Measurements from ENCODE around the gene PITRM1.
"Not testable (repeated sequence)": the region's sequence is repeated elsewhere in the genome, so short reads cannot be mapped to it uniquely, and the experiment has no call there.

Gene PITRM1

DNA sequence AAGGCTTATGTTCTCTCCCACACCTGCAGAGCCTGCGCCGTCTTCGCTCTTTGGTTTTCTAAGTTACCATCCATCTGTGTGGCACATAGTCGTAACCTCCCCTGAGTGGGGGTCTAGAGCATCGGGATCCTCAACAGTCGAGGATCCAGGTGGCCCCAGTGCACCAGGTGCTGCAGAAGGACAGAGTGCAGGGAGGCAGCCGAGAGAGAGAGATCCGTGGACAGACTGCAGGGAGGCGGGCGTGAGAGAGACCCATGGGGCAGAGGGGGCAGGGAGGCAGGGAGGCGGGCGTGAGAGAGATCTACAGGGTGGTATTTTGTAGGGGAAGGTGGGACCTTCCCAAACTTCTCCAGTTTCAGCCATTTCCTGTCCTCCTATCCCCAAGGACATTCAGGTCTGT is 62.9 kb downstream of the PITRM1 start:
- in situ Hi-C loops (cut with HindIII; ENCODE audit: low sequenced_read_pairs): no loop called here
- TF ChIP-seq, protein P1, sequence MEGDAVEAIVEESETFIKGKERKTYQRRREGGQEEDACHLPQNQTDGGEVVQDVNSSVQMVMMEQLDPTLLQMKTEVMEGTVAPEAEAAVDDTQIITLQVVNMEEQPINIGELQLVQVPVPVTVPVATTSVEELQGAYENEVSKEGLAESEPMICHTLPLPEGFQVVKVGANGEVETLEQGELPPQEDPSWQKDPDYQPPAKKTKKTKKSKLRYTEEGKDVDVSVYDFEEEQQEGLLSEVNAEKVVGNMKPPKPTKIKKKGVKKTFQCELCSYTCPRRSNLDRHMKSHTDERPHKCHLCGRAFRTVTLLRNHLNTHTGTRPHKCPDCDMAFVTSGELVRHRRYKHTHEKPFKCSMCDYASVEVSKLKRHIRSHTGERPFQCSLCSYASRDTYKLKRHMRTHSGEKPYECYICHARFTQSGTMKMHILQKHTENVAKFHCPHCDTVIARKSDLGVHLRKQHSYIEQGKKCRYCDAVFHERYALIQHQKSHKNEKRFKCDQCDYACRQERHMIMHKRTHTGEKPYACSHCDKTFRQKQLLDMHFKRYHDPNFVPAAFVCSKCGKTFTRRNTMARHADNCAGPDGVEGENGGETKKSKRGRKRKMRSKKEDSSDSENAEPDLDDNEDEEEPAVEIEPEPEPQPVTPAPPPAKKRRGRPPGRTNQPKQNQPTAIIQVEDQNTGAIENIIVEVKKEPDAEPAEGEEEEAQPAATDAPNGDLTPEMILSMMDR (IDR thresholded peaks at IDR 0.05; ENCODE audit: low read depth, low read length): no peak
- no peak for DNase-seq (ENCODE audit: low read depth, low spot score)
- H3K4me3 ChIP-seq (ENCODE audit: low read depth, low read length): no peak overlapping the region

DNA sequence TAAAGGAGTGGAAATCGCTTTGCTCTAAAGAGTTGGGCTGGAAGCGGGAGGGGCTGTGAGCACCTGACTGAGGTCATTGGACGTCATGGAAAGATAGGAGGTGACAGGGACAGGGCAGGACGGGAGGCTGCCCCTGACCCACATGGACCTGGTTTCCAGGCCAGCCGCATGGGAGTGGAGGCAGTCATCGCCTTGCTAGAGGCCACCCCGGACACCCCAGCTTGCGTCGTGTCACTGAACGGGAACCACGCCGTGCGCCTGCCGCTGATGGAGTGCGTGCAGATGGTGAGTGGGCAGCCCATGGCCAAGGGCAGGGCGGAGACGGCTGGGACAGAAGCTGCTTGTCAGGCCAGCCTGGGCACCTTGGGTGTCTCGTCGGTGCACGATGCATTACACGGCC is 63.4 kb downstream of the PITRM1 start:
- TF ChIP-seq, protein P1 (IDR thresholded peaks at IDR 0.05; ENCODE audit: low read depth, low read length): no peak
- H3K4me3 ChIP-seq (ENCODE audit: low read depth, low read length): no peak overlapping the region
- no peak for DNase-seq (ENCODE audit: low read depth, low spot score)
- in situ Hi-C loops (cut with HindIII; ENCODE audit: low sequenced_read_pairs): no loop called here

DNA sequence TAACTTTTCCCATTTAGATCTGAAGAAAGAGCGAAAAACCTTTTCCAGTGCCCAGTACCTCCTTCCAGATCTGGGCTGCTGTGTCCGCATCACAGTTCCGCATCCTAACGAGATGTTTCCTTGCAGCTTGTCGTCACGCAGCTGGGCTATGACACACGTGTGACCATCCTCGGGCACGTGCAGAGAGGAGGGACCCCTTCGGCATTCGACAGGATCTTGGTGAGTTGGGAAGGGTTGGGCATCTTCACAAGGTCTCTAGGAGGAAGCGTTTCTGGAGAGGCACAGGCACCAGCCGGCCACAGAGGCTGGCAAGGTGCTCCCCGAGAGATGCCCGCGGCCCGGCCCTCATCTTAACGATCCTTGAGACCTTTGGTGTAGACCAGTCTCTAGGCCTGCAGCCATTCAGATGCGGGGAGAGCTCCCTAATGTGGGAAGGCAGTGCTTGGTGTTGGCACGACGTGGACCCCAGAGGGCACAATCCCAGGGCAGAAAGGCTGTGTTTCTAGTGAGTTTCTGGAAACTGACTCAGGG is 63.9 kb downstream of the PITRM1 start:
- no peak for DNase-seq (ENCODE audit: low read depth, low spot score)
- in situ Hi-C loops (cut with HindIII; ENCODE audit: low sequenced_read_pairs): no loop called here

DNA sequence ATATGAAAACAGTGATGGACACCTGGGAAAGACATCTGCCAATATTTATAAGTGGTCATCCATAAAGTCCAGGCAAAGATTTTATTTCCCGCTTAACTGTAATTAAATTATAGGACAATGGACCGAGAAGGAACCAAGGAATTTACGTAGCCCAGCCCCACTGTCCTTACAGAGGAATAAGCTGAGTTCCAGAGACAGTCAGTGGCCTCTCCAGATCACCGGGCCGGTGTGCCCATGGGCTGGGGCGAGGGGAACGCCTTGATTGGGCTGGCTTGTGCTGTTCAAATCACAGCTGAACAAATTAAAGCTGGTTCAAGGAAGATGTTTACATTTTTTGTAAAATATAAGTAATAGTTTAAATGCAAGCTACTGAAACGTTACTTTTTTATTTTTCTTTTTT is 64.5 kb downstream of the PITRM1 start:
- TF ChIP-seq, protein P1 (IDR thresholded peaks at IDR 0.05; ENCODE audit: low read depth, low read length): no peak
- no peak overlapping the region for H3K4me3 ChIP-seq (ENCODE audit: low read depth, low read length)
- no peak for DNase-seq (ENCODE audit: low read depth, low spot score)
- in situ Hi-C loops (cut with HindIII; ENCODE audit: low sequenced_read_pairs): no loop called here

More for the DNA sequence above, 63.9 kb downstream of the PITRM1 start:
- TF ChIP-seq, protein P1 (IDR thresholded peaks at IDR 0.05; ENCODE audit: low read depth, low read length): no peak
- H3K4me3 ChIP-seq (ENCODE audit: low read depth, low read length): no peak overlapping the region

DNA sequence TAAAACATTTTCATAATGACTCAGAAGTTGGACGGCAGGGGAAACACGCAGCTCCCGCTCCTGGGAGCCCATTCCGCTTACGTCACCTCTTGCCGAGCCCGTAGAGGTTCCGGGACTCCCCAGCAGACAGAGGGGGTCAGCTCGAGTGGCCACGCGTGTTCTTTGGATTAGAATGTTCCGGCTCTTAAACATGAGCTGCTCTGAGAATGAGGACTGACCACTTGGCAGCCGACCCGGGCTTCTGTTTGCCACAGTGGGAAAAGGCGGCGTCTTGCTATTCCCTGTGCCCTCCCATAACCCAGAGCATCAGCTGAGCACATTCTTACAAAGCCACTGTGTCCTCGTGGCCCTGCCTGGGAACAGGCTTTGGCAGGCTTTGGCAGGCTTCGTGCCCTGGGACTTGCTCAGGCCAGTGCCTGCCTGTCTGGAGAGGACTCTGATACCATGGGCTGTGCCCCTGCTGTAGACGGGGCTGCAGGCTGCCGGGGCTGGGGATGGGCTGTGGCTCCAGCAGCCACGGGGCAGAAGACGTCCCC is 65.1 kb downstream of the PITRM1 start:
- TF ChIP-seq, protein P1 (IDR thresholded peaks at IDR 0.05; ENCODE audit: low read depth, low read length): no peak
- in situ Hi-C loops (cut with HindIII; ENCODE audit: low sequenced_read_pairs): no loop called here
- DNase-seq (ENCODE audit: low read depth, low spot score): peak; percentile 99
- H3K4me3 ChIP-seq (ENCODE audit: low read depth, low read length): no peak overlapping the region

DNA sequence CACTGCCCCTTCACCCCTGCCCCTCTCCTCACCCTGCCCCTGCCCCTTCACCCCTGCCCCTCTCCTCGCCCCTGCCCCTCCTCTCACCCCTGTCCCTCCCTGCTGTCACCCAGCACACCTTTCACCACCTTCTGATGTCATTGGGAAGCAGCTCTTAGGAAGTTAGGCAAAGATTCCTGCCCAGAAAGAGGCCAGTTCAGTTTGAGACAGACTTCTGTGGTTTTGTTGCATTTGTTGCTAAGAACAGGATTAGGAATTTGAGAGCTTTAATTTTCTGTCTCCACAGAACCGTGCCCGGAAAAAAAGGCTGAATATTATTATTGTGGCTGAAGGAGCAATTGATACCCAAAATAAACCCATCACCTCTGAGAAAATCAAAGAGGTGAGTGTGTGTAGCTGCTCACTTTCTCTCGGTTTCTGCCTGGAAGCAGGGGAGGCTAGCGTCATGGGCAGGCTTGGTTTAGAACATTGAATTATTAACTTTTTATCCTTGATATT is 65.6 kb downstream of the PITRM1 start:
- TF ChIP-seq, protein P1 (IDR thresholded peaks at IDR 0.05; ENCODE audit: low read depth, low read length): no peak
- no peak overlapping the region for H3K4me3 ChIP-seq (ENCODE audit: low read depth, low read length)
- in situ Hi-C loops (cut with HindIII; ENCODE audit: low sequenced_read_pairs): no loop called here
- no peak for DNase-seq (ENCODE audit: low read depth, low spot score)

DNA sequence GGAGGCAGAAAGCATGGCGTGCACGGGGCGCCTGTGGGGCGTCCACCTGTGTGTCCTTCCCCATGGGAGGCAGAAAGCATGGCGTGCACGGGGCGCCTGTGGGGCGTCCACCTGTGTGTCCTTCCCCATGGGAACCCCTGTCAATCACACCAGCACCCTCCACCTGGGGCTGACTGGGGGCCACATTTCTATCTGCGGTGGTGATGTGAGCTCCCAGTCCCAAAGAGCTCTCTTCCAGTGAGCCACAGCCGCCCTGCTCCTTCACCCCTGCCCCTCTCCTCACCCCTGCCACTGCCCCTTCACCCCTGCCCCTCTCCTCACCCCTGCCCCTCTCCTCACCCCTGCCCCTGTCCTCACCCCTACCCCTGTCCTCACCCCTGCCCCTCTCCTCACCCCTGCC is 66.3 kb downstream of the PITRM1 start:
- DNase-seq (ENCODE audit: low read depth, low spot score); H3K4me3 ChIP-seq (ENCODE audit: low read depth, low read length); in situ Hi-C loops (cut with HindIII; ENCODE audit: low sequenced_read_pairs): not testable (repeated sequence)
